MCF 10A (cell line): ENCODE results near the gene CLN5. TPM values are rescaled to one million over a fixed set of nuclear protein-coding genes. Genes with fewer than 3 reads are reported as not detected.

ENCODE experiments used
- BruUV-seq: library from RNA; stranded (reverse); fragments of 400-500 nt; replicated peaks from 2 replicates; lab custom pipeline; 2021; lab: Mats Ljungman, UMichigan
- CTCF ChIA-PET: fragments of 300-600 bp; sonication (Branson Sonifier 250); formaldehyde crosslinking; extraction: SDS; loops from one replicate; lab custom pipeline; 2021; ENCODE audit warnings: antibody characterized with exemption, inconsistent platforms; lab: Yijun Ruan, JAX
- POLR2A ChIA-PET: fragments of 300-600, 350-650 bp; sonication (Branson Sonifier 250); formaldehyde crosslinking; extraction: SDS; loops from one replicate; lab custom pipeline; 2020; ENCODE audit warnings: antibody characterized with exemption, inconsistent platforms; lab: Yijun Ruan, JAX
- DNase-seq: peaks from one replicate; pipeline ENCODE4 v3.0.0-alpha.2; 2018; ENCODE audit not compliant: unreplicated experiment
- H3K27ac Mint-ChIP-seq: one replicate; pipeline ENCODE4 v1.8.0; 2022; ENCODE audit warnings: mild to moderate bottlenecking, low read depth, mixed read lengths; ENCODE audit not compliant: unreplicated experiment
- H3K27me3 Mint-ChIP-seq: one replicate; pipeline ENCODE4 v1.8.0; 2022; ENCODE audit warnings: mixed read lengths; ENCODE audit not compliant: insufficient read depth, unreplicated experiment
- H3K36me3 Mint-ChIP-seq: one replicate; pipeline ENCODE4 v1.8.0; 2022; ENCODE audit warnings: mild to moderate bottlenecking, moderate library complexity, mixed read lengths; ENCODE audit not compliant: insufficient read depth, unreplicated experiment
- H3K4me1 Mint-ChIP-seq: one replicate; pipeline ENCODE4 v1.8.0; 2022; ENCODE audit warnings: mixed read lengths; ENCODE audit not compliant: insufficient read depth, unreplicated experiment
- H3K4me3 Mint-ChIP-seq: one replicate; pipeline ENCODE4 v1.8.0; 2022; ENCODE audit warnings: mild to moderate bottlenecking, moderate library complexity, mixed read lengths; ENCODE audit not compliant: unreplicated experiment
- H3K9me3 Mint-ChIP-seq: one replicate; pipeline ENCODE4 v1.8.0; 2022; ENCODE audit warnings: mixed read lengths; ENCODE audit not compliant: unreplicated experiment
- intact Hi-C: fragments of 100-400 bp; cut with micrococcal nuclease; formaldehyde crosslinking; loops from 2 replicates; pipeline ENCODE4 v1.14.1; 2022
- total RNA-seq: library from RNA; stranded (reverse); gene quantifications from 2 replicates; pipeline ENCODE4 v1.2.3, GENCODE V29; 2022
- TF ChIP-seq, protein P1 (sequence below): fragments of 200-600 bp; IDR thresholded peaks from one replicate; pipeline ENCODE4 v1.8.0; 2022; ENCODE audit warnings: antibody characterized with exemption, mild to moderate bottlenecking; ENCODE audit not compliant: unreplicated experiment

The CLN5 gene
- total RNA-seq, 1 experiment from 2014 or later = 16.0 TPM

GRCh38 chr13:77033717-77034302 lies 41.9 kb downstream of the CLN5 start:
- TF ChIP-seq, protein P1, sequence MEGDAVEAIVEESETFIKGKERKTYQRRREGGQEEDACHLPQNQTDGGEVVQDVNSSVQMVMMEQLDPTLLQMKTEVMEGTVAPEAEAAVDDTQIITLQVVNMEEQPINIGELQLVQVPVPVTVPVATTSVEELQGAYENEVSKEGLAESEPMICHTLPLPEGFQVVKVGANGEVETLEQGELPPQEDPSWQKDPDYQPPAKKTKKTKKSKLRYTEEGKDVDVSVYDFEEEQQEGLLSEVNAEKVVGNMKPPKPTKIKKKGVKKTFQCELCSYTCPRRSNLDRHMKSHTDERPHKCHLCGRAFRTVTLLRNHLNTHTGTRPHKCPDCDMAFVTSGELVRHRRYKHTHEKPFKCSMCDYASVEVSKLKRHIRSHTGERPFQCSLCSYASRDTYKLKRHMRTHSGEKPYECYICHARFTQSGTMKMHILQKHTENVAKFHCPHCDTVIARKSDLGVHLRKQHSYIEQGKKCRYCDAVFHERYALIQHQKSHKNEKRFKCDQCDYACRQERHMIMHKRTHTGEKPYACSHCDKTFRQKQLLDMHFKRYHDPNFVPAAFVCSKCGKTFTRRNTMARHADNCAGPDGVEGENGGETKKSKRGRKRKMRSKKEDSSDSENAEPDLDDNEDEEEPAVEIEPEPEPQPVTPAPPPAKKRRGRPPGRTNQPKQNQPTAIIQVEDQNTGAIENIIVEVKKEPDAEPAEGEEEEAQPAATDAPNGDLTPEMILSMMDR = no peak
- Mint-ChIP-seq H3K4me3 (no peak overlapping the region), H3K36me3 (no peaks in the 10 kb centered on the region), H3K9me3 (no peaks in the 10 kb centered on the region), H3K27me3 (no peaks in the 10 kb centered on the region), H3K27ac (no peak overlapping the region), H3K4me1 (no peaks in the 10 kb centered on the region)
- intact Hi-C loops = no loop called here
- BruUV-seq = no TSS peak
- ChIA-PET CTCF (interaction anchor here (0.7 kb wide), 1 partner anchor 1339 kb away, joined by 3 read pairs; no protein-coding TSS in a partner anchor), POLR2A (interaction anchor here (1.5 kb wide), 1 partner anchor 39 kb away, joined by 3 read pairs; no protein-coding TSS in a partner anchor)
- no peak for DNase-seq

DNA sequence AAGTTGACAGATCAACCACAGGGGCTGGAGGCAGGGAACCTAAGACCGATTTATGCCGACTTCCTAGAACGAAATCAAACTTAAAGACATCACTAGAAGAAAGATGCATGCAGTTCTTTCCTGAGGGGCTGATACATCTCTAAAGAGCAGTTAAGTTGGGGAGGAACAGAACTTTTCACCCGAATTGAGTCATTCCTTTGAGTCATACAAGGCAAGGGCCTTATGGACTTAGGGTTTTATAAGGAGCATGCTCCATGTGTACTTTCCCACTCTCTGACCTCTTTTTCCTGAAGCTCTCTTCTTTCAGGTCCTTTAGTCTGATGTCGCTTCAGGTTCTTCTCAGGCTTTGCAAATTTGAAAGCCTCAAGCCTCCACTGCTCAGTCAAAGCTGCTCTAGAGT lies 43.0 kb downstream of the CLN5 start:
- intact Hi-C loops = no loop called here
- BruUV-seq = no TSS peak
- CTCF ChIA-PET = interaction anchor here (0.6 to 0.7 kb wide), 2 partner anchors 469 to 1347 kb away, joined by 3 read pairs; no protein-coding TSS in a partner anchor

GRCh38 chr13:77036279-77036678 lies 44.4 kb downstream of the CLN5 start:
- DNase-seq = no peak
- intact Hi-C loops = no loop called here
- POLR2A ChIA-PET = interaction anchor here (1.1 to 1.4 kb wide), 2 partner anchors 9 to 10 kb away, joined by 3 to 4 read pairs; partner anchors contain the start of gene FBXL3
- no peak overlapping the region for H3K4me3 Mint-ChIP-seq
- no peak overlapping the region for H3K27ac Mint-ChIP-seq
- peaks cover 11% of the 10 kb centered on the region for H3K36me3 Mint-ChIP-seq
- no peaks in the 10 kb centered on the region for H3K9me3 Mint-ChIP-seq
- H3K27me3 Mint-ChIP-seq = no peaks in the 10 kb centered on the region
- no TSS peak for BruUV-seq
- TF ChIP-seq, protein P1 = no peak
- CTCF ChIA-PET = no interaction called here
- no peaks in the 10 kb centered on the region for H3K4me1 Mint-ChIP-seq

More for the DNA sequence above, 43.0 kb downstream of the CLN5 start:
- Mint-ChIP-seq H3K27ac (no peak overlapping the region), H3K9me3 (no peaks in the 10 kb centered on the region), H3K4me1 (no peaks in the 10 kb centered on the region), H3K36me3 (peaks cover 1% of the 10 kb centered on the region), H3K4me3 (no peak overlapping the region), H3K27me3 (no peaks in the 10 kb centered on the region)
- DNase-seq = peak; percentile 13
- TF ChIP-seq, protein P1 = no peak
- POLR2A ChIA-PET = interaction anchor here (0.9 to 1.5 kb wide), 2 partner anchors 8 to 38 kb away, joined by 3 read pairs; no protein-coding TSS in a partner anchor

GRCh38 chr13:77038907-77039480 lies 47.1 kb downstream of the CLN5 start:
- DNase-seq = no peak
- H3K36me3 Mint-ChIP-seq = peaks cover 20% of the 10 kb centered on the region
- intact Hi-C loops = no loop called here
- no peaks in the 10 kb centered on the region for H3K27me3 Mint-ChIP-seq
- no peaks in the 10 kb centered on the region for H3K9me3 Mint-ChIP-seq
- no peak overlapping the region for H3K27ac Mint-ChIP-seq
- no peaks in the 10 kb centered on the region for H3K4me1 Mint-ChIP-seq
- no peak overlapping the region for H3K4me3 Mint-ChIP-seq
- POLR2A ChIA-PET = no interaction called here
- BruUV-seq = no TSS peak
- CTCF ChIA-PET = no interaction called here
- TF ChIP-seq, protein P1 = no peak
